KBM-7 (cell line): ENCODE data around the gene IL15RA.
"Not testable (repeated sequence)": the region's sequence is repeated elsewhere in the genome, so short reads cannot be mapped to it uniquely, and the experiment has no call there.

Experiments used
- DNase-seq: peaks from one replicate; pipeline ENCODE4 v3.0.0-alpha.2; 2015
- in situ Hi-C: fragments of 300-500 bp; cut with MboI; formaldehyde crosslinking; loops from 2 replicates; pipeline ENCODE4 v1.14.3; 2020; ENCODE audit warnings: low sequenced_read_pairs, low pct_unique_long_range_greater_than_20kb, mixed read lengths

Gene IL15RA

DNA sequence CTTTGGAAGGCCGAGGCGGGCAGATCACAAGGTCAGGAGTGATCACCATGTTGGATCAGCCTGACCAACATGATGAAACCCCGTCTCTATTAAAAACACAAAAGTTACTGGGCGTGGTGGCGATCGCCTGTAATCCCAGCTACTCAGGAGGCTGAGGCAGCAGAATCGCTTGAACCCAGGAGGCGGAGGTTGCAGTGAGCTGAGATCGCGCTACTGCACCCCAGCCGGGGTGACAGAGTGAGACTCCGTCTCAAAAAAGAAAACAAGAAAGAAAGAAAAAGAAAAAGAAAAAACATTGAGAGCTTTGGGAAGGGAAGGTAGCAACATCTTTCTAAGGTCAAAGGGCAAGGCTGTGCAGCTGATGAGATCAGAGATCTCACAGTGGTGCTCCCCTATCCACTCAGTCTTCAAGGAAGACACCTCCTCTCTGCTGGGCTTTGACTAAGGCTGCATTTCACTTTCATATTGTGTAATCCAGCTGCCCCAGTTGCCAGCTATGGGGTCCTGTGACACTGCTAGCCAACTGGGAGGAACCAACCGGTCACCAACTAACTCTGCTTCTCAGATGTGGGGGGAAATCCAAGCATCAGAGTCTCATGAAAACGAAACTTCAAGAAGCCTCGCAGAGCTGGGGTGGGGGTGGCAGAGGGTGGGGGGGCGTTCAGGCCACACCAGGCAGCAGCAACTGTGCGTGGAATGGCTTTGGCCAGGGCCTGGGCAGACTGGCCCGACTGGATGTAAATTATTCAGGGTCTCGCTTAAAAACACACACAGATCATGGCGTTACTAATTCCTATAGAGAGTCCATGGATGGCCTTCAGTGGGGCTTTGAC is 1.5 kb downstream of the IL15RA start:
- DNase-seq: peak; percentile 63
- in situ Hi-C loops: no loop called here

- no peak for DNase-seq
Observed at GRCh38 chr10:5973069-5973468, 4.3 kb downstream of the IL15RA start.

GRCh38 chr10:5971886-5972285 is 5.5 kb downstream of the IL15RA start:
- DNase-seq: no peak
- in situ Hi-C loops: no loop called here

More at GRCh38 chr10:5973069-5973468, 4.3 kb downstream of the IL15RA start:
- in situ Hi-C loops: no loop called here

DNA sequence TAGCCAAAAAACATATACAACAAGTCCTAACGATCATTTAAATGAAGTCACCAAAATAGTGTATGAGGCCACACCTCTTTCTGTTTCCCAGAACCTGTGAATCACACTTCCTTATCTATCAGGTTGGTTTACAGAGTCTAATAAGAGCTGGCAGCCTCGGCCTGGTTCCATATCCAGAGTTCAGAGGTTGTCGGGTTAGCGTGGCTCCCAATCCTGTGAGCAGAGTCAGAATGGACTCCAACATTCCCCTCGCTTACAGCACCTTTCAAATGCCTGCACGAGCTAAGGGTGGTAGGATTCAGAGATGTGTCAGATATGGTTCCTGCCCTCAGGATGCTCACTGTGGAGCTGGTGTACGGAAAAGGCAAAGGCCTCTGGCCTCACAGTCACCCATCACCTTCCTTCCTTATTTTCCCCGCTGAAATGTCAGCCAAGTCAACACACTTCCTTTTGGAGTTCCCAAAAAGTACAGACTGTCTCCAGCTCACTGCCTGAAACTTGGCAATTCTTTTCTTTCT is 6.0 kb downstream of the IL15RA start:
- in situ Hi-C loops: no loop called here
- DNase-seq: peak; percentile 43

DNA sequence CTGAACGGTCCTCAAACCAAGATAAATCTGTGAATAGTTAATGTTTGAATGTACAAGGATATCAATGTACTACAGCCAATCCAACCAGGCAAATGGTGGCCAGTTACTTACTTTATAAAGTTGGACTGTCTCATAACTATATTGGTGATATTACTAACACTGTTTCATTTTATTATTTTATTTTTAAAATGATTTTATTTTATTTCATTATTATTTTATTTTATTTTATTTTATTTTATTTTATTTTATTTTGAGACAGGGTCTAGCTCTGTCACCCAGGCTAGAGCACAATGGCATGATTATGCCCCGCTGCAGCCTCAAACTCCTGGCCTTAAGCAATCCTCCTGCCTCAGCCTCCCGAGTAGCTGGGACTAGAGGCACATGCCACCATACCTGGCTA is 6.8 kb downstream of the IL15RA start:
- in situ Hi-C loops: no loop called here

DNA sequence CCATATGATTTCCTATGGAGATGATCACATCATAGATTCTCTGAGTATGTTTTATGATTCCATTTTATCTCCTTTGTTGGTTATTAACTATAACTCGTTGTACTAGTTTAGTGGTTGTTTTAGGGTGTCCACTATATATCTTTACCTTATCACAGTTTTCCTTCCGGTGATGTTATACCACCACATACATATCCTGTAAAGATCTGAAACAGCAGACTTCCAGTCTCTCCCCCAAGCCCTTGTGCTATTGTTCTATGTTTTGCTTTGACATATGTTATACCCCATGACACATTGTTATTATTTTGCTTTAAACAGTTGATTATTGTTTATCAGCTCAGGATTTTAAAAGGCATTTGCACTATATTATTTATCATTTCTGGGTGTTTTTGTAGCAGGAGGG is 7.3 kb downstream of the IL15RA start:
- DNase-seq: no peak
- in situ Hi-C loops: no loop called here

More for the DNA sequence above, 6.8 kb downstream of the IL15RA start:
- no peak for DNase-seq

DNA sequence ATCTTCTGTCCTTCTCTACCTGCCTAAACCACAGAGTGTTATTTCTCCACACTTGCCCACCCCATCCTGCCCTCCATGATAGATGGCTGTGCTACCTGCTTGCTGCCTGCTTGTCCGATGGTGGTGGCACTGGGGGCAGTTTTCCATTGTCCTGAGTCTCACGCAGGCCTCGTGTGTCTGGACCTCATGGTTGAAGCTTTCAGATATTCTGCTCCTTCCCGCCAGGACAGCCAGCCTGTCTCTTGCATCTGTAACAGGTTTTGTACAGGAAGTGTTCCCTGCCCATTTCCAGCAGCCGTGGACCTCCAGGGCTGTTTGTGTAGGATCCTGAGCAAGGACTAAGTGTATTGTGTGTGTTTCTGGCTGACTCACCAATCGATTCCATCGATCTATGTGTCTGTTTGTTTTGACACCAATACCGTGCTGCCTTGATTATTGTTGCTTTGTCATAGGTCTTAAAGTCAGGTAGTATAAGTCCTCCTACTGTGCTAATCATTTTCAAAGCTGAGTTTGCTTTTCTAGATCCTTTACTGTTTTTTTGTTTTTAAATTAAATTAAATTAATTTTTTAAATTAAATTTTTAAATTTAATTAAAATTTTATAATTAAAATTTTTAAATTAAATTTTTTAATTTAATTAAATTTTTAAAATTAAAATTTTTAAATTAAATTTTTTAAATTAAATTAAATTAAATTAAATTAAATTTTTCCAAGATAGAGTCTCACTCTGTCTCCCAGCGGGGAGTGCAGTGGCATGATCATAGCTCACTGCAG is 8.5 kb downstream of the IL15RA start:
- in situ Hi-C loops: no loop called here

DNA sequence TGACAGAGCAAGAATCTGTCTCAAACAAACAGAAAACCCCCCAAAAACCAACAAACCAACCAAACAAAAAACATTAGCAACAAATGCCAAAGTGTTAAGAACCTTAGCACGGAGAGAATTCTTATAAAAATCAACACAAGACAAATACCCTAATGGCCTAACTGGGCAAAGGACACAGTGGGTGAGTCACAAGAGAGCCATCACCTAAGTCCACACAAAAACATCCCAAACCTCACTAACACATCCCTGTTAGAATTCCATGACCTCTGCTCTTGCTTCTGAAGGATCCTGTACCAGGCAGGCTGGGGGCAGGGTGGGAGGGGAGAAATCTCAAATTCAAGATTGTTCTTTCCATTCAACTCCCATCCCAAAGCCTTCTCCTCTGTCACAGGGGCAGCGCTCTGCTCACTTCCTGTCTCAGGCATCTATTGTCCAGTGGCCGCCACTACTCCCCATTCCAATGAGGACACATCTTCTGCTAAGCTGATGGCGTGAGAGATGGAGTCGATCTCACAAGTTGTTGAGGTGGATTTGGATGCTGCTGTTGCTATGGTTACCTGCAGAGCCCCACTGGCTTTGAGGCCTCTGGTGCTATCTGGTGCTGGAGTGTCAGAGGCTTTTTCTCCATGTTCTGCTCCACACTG is 9.2 kb downstream of the IL15RA start:
- no peak for DNase-seq
- in situ Hi-C loops: no loop called here

More for the DNA sequence above, 8.5 kb downstream of the IL15RA start:
- DNase-seq: no peak

DNA sequence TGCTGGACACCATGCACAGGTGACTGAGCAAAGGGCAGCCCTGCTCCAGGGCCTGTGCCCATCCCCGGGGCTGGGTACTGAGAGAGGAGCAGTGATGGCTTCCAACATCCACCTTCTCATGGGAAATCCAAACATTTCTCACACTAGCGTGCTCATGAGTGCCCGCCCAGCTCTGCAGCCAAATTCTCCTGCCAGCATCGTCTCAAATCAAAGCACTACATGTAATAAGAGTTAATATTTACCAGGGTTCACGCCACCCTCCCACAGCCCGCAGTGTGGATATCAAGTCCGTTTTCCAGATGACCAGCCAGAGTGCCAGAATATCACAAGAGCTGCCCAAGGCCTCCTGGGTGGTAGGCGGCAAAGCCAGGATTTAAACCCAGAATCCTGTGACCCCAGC is 12.1 kb downstream of the IL15RA start:
- in situ Hi-C loops: no loop called here
- no peak for DNase-seq

DNA sequence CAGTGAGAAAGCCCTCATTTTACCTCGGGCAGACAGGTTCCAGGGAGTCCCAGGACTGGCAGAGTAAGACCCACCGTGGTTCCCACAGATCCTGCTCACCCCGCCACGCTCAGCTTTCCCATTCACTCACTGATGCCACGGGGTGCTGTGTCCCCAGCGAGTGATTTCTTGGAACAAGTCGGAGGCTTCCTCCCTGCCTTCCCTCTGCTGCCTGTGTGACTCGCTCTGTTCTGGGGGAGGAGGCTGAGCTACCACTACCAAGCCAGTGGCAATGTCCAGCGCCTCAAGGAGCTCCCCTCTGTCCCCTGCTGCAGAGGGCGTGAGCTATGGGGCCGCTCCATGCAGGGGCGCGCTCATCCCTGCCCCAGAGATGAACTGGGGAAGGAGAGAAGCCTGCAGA is 12.6 kb downstream of the IL15RA start:
- in situ Hi-C loops: no loop called here
- DNase-seq: no peak

- DNase-seq: no peak
- in situ Hi-C loops: no loop called here
Observed at GRCh38 chr10:5963591-5963990, 13.8 kb downstream of the IL15RA start.

DNA sequence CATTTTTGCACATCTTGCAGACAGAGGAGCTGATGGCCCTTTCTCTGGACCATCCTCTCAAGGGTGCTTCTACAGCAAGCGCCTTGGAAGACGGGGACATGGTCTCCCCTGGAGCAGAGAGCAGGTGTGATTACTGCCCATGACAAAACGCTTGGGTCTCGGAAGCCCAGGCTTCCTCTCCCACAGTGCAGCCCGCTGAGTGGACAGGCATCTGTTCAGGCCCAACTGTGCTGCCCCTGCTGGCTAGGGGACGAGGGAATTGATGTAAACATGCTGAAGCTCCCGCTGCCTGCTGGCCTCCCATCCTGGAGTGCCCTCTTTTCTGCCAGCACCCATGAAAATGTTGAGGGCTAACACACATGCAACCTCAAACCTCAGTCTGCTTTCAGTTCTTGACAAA is 14.3 kb downstream of the IL15RA start:
- in situ Hi-C loops: no loop called here
- no peak for DNase-seq

GRCh38 chr10:5962358-5962940 is 14.9 kb downstream of the IL15RA start:
- in situ Hi-C loops, DNase-seq: not testable (repeated sequence)

GRCh38 chr10:5961405-5962100 is 15.8 kb downstream of the IL15RA start:
- DNase-seq: no peak
- in situ Hi-C loops: no loop called here

DNA sequence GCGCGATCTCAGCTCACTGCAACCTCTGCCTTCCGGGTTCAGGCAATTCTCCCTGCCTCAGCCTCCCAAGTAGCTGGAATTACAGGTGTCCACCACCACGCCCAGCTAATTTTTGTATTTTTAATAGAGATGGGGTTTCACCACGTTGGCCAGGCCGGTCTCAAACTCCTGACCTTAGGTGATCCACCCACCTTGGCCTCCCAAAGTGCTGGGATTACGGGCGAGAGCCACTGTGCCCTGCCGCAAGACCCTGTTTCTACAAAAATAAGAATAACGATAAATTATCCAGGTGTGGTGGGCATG is 16.4 kb downstream of the IL15RA start:
- DNase-seq, in situ Hi-C loops: not testable (repeated sequence)

DNA sequence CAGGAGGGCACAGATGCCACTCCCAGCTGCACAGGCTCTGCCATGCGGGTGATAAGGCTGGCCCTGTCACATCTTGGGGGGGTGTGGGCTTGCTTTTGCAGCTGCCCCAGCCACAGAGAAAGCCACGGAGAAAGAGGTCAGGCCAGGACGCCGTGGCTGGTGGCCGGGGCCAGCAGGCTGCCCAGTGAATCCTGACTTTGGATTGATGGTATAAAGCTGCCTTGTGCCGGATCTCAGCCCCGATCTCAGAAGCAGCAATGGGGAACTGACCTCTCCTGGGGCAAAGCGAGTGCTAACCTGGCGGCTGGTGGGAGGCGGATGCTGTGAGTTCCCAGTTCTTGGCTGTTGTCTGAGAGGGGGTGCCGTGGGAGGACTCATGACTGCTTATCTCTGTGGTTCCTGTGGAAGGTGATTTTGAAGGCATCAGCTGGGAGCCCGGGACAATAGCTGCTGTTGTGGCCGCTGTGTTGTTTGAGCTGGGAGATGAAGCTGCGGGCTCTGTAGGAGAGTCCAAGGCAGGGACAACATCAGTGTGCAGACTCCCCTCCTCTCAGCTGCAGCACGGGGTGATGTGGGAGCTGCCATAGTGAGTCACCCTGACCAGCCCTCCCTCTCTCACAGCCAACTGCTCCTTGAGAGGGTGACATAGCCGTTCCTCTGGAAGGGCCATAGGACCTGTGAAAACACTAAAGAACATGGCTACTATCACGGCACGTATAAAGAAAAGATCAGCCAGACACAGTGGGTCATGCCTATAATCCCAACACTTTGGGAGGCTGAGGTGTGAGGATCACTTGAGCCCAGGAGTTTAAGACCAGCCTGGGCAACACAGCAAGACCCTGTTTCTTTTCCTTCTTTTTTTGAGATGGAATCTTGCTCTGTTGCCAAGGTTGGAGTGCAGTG is 17.0 kb downstream of the IL15RA start:
- no peak for DNase-seq
- in situ Hi-C loops: no loop called here

- in situ Hi-C loops: no loop called here
- no peak for DNase-seq
Observed at GRCh38 chr10:5959581-5960069, 17.7 kb downstream of the IL15RA start.

- in situ Hi-C loops: no loop called here
Observed at GRCh38 chr10:5959142-5959541, 18.2 kb downstream of the IL15RA start.

More at GRCh38 chr10:5959142-5959541, 18.2 kb downstream of the IL15RA start:
- DNase-seq: no peak
